ENCODE measurements around the gene DLX4.

Gene DLX4

GRCh38 chr17:49976828-49977202 is 7.8 kb downstream of the DLX4 start:
- peaks cover 44% of the 10 kb centered on the region in 2 experiments for H3K4me1 ChIP-seq (ENCODE audit: control insufficient read depth in 1 of 2, insufficient read depth in 2 of 2, low read length in 2 of 2)
- H2BK120ac ChIP-seq (ENCODE audit: insufficient read depth, low read length, poor library complexity) = no peak overlapping the region
- no peak overlapping the region for H3K14ac ChIP-seq (ENCODE audit: low read length)
- no peak overlapping the region for H3K18ac ChIP-seq (ENCODE audit: low read length)
- H2AK5ac ChIP-seq (ENCODE audit: low read length) = no peak overlapping the region
- no peak overlapping the region for H2AFZ ChIP-seq (ENCODE audit: insufficient read depth, low read length, poor library complexity)
- no peaks in the 10 kb centered on the region for H3K79me2 ChIP-seq (ENCODE audit: control insufficient read depth, insufficient read depth, low read length, poor library complexity)
- peaks cover 12% of the 10 kb centered on the region for H3K79me1 ChIP-seq (ENCODE audit: low read length)
- no peak overlapping the region for H3K4me3 ChIP-seq (ENCODE audit: low read depth, low read length)
- no peak overlapping the region for H4K12ac ChIP-seq (ENCODE audit: low read depth, low read length)
- H3K23ac ChIP-seq (ENCODE audit: low read length) = no peak overlapping the region
- no peak overlapping the region for H4K8ac ChIP-seq (ENCODE audit: low read depth, low read length)
- no peak overlapping the region for H4K91ac ChIP-seq (ENCODE audit: low read depth, low read length)
- H3K4ac ChIP-seq (ENCODE audit: low read depth, low read length) = no peak overlapping the region
- no peak overlapping the region for H3K27ac ChIP-seq (ENCODE audit: low read depth, low read length)
- H3K4me2 ChIP-seq (ENCODE audit: low read length) = no peak overlapping the region
- H2BK12ac ChIP-seq (ENCODE audit: low read length) = no peak overlapping the region
- no peaks in the 10 kb centered on the region for H3K36me3 ChIP-seq (ENCODE audit: control insufficient read depth in 1 of 2, insufficient read depth in 2 of 2, low read length in 2 of 2)
- no peak for DNase-seq
- no CpG with 5 or more reads among the region's 4 CpGs for WGBS (ENCODE audit: extremely low coverage, insufficient coverage, insufficient read length)
- peaks cover 3% of the 10 kb centered on the region for H3K9me3 ChIP-seq (ENCODE audit: insufficient read depth, low read depth, low read length)
- no peak overlapping the region for H2BK5ac ChIP-seq (ENCODE audit: low read depth, low read length, poor library complexity)
- H3K9ac ChIP-seq (ENCODE audit: low read length) = no peak overlapping the region
- peaks cover 20% of the 10 kb centered on the region for H3K27me3 ChIP-seq (ENCODE audit: insufficient read depth, low read length)

- H3K27ac ChIP-seq (ENCODE audit: low read depth, low read length) = no peak overlapping the region
- WGBS (ENCODE audit: extremely low coverage, insufficient coverage, insufficient read length) = no CpG with 5 or more reads among the region's 7 CpGs
These were observed 8.7 kb downstream of the DLX4 start for GRCh38 chr17:49977463-49978389.

GRCh38 chr17:49978501-49978900 is 9.5 kb downstream of the DLX4 start:
- no CpG with 5 or more reads among the region's 13 CpGs for WGBS (ENCODE audit: extremely low coverage, insufficient coverage, insufficient read length)
- no peak overlapping the region for H4K12ac ChIP-seq (ENCODE audit: low read depth, low read length)
- H4K91ac ChIP-seq (ENCODE audit: low read depth, low read length) = no peak overlapping the region
- no peak overlapping the region for H2BK12ac ChIP-seq (ENCODE audit: low read length)
- no peak overlapping the region for H3K23ac ChIP-seq (ENCODE audit: low read length)
- H2AK5ac ChIP-seq (ENCODE audit: low read length) = no peak overlapping the region
- no peak overlapping the region for H3K4ac ChIP-seq (ENCODE audit: low read depth, low read length)
- no peak overlapping the region for H3K4me2 ChIP-seq (ENCODE audit: low read length)
- no peak overlapping the region for H2AFZ ChIP-seq (ENCODE audit: insufficient read depth, low read length, poor library complexity)
- no peak overlapping the region for H3K4me3 ChIP-seq (ENCODE audit: low read depth, low read length)
- no peak overlapping the region for H3K9ac ChIP-seq (ENCODE audit: low read length)
- no peak overlapping the region for H3K18ac ChIP-seq (ENCODE audit: low read length)
- H4K8ac ChIP-seq (ENCODE audit: low read depth, low read length) = no peak overlapping the region
- no peak overlapping the region for H2BK120ac ChIP-seq (ENCODE audit: insufficient read depth, low read length, poor library complexity)
- no peak for DNase-seq
- H2BK5ac ChIP-seq (ENCODE audit: low read depth, low read length, poor library complexity) = no peak overlapping the region
- peaks cover 4% of the 10 kb centered on the region for H3K27me3 ChIP-seq (ENCODE audit: insufficient read depth, low read length)
- peaks cover 27 to 30% of the 10 kb centered on the region in 2 experiments for H3K4me1 ChIP-seq (ENCODE audit: control insufficient read depth in 1 of 2, insufficient read depth in 2 of 2, low read length in 2 of 2)
- no peaks in the 10 kb centered on the region for H3K36me3 ChIP-seq (ENCODE audit: control insufficient read depth in 1 of 2, insufficient read depth in 2 of 2, low read length in 2 of 2)
- peaks cover 3% of the 10 kb centered on the region for H3K9me3 ChIP-seq (ENCODE audit: insufficient read depth, low read depth, low read length)
- H3K79me1 ChIP-seq (ENCODE audit: low read length) = peaks cover 3% of the 10 kb centered on the region
- no peaks in the 10 kb centered on the region for H3K79me2 ChIP-seq (ENCODE audit: control insufficient read depth, insufficient read depth, low read length, poor library complexity)
- no peak overlapping the region for H3K27ac ChIP-seq (ENCODE audit: low read depth, low read length)
- no peak overlapping the region for H3K14ac ChIP-seq (ENCODE audit: low read length)

More at GRCh38 chr17:49977463-49978389, 8.7 kb downstream of the DLX4 start:
- H3K79me2 ChIP-seq (ENCODE audit: control insufficient read depth, insufficient read depth, low read length, poor library complexity) = no peaks in the 10 kb centered on the region
- no peak overlapping the region for H4K12ac ChIP-seq (ENCODE audit: low read depth, low read length)
- no peak overlapping the region for H2BK12ac ChIP-seq (ENCODE audit: low read length)
- peaks cover 3% of the 10 kb centered on the region for H3K9me3 ChIP-seq (ENCODE audit: insufficient read depth, low read depth, low read length)
- H2BK120ac ChIP-seq (ENCODE audit: insufficient read depth, low read length, poor library complexity) = no peak overlapping the region
- H3K4me2 ChIP-seq (ENCODE audit: low read length) = no peak overlapping the region
- no peak overlapping the region for H3K14ac ChIP-seq (ENCODE audit: low read length)
- no peak overlapping the region for H3K18ac ChIP-seq (ENCODE audit: low read length)
- no peak overlapping the region for H3K23ac ChIP-seq (ENCODE audit: low read length)
- H3K27me3 ChIP-seq (ENCODE audit: insufficient read depth, low read length) = peaks cover 12% of the 10 kb centered on the region
- DNase-seq = no peak
- H3K36me3 ChIP-seq (ENCODE audit: control insufficient read depth in 1 of 2, insufficient read depth in 2 of 2, low read length in 2 of 2) = no peaks in the 10 kb centered on the region
- H3K9ac ChIP-seq (ENCODE audit: low read length) = no peak overlapping the region
- peaks cover 34 to 38% of the 10 kb centered on the region in 2 experiments for H3K4me1 ChIP-seq (ENCODE audit: control insufficient read depth in 1 of 2, insufficient read depth in 2 of 2, low read length in 2 of 2)
- H2AFZ ChIP-seq (ENCODE audit: insufficient read depth, low read length, poor library complexity) = no peak overlapping the region
- H3K4ac ChIP-seq (ENCODE audit: low read depth, low read length) = no peak overlapping the region
- H4K8ac ChIP-seq (ENCODE audit: low read depth, low read length) = no peak overlapping the region
- H3K79me1 ChIP-seq (ENCODE audit: low read length) = peaks cover 6% of the 10 kb centered on the region
- H4K91ac ChIP-seq (ENCODE audit: low read depth, low read length) = no peak overlapping the region
- H2AK5ac ChIP-seq (ENCODE audit: low read length) = no peak overlapping the region
- H2BK5ac ChIP-seq (ENCODE audit: low read depth, low read length, poor library complexity) = no peak overlapping the region
- H3K4me3 ChIP-seq (ENCODE audit: low read depth, low read length) = no peak overlapping the region

- no peak overlapping the region for H4K8ac ChIP-seq (ENCODE audit: low read depth, low read length)
- peaks cover 3% of the 10 kb centered on the region for H3K79me1 ChIP-seq (ENCODE audit: low read length)
- H3K4me2 ChIP-seq (ENCODE audit: low read length) = no peak overlapping the region
- H3K4me3 ChIP-seq (ENCODE audit: low read depth, low read length) = no peak overlapping the region
- no peak for DNase-seq
- no peak overlapping the region for H3K4ac ChIP-seq (ENCODE audit: low read depth, low read length)
- H3K18ac ChIP-seq (ENCODE audit: low read length) = no peak overlapping the region
- WGBS (ENCODE audit: extremely low coverage, insufficient coverage, insufficient read length) = no CpG with 5 or more reads among the region's 4 CpGs
- H3K9ac ChIP-seq (ENCODE audit: low read length) = no peak overlapping the region
- no peak overlapping the region for H2BK120ac ChIP-seq (ENCODE audit: insufficient read depth, low read length, poor library complexity)
- no peak overlapping the region for H3K27ac ChIP-seq (ENCODE audit: low read depth, low read length)
- H3K23ac ChIP-seq (ENCODE audit: low read length) = no peak overlapping the region
- peaks cover 5% of the 10 kb centered on the region for H3K9me3 ChIP-seq (ENCODE audit: insufficient read depth, low read depth, low read length)
- no peak overlapping the region for H4K12ac ChIP-seq (ENCODE audit: low read depth, low read length)
- H3K27me3 ChIP-seq (ENCODE audit: insufficient read depth, low read length) = no peaks in the 10 kb centered on the region
- H4K91ac ChIP-seq (ENCODE audit: low read depth, low read length) = no peak overlapping the region
- no peak overlapping the region for H2AK5ac ChIP-seq (ENCODE audit: low read length)
- no peak overlapping the region for H2AFZ ChIP-seq (ENCODE audit: insufficient read depth, low read length, poor library complexity)
- no peak overlapping the region for H2BK12ac ChIP-seq (ENCODE audit: low read length)
- no peaks in the 10 kb centered on the region for H3K79me2 ChIP-seq (ENCODE audit: control insufficient read depth, insufficient read depth, low read length, poor library complexity)
- H3K14ac ChIP-seq (ENCODE audit: low read length) = no peak overlapping the region
- H3K36me3 ChIP-seq (ENCODE audit: control insufficient read depth in 1 of 2, insufficient read depth in 2 of 2, low read length in 2 of 2) = no peaks in the 10 kb centered on the region
- no peak overlapping the region for H2BK5ac ChIP-seq (ENCODE audit: low read depth, low read length, poor library complexity)
- H3K4me1 ChIP-seq (ENCODE audit: control insufficient read depth in 1 of 2, insufficient read depth in 2 of 2, low read length in 2 of 2) = peaks cover 28 to 30% of the 10 kb centered on the region in 2 experiments
These were observed 10.9 kb downstream of the DLX4 start for GRCh38 chr17:49979748-49980479.

All from trophoblast cell (in vitro differentiated cells and primary cell).